DMS153 (cell line): ENCODE measurements around the gene TMEM63A.
A peak's percentile ranks its signal among the peaks of the same experiment; 100 is the strongest.
"Not testable (repeated sequence)": the region's sequence is repeated elsewhere in the genome, so short reads cannot be mapped to it uniquely, and the experiment has no call there.

Experiments
- DNase-seq: peaks from one replicate; lab custom pipeline; 2025; lab: John Stamatoyannopoulos, UW

Gene TMEM63A

GRCh38 chr1:225881959-225882693 is at the start of gene TMEM63A:
Gene TMEM63A (minus strand): TSS chr1:225882380. CDS start chr1:225877580, 4,800 bp downstream.
- no peak for DNase-seq

GRCh38 chr1:225931270-225932136 is 49.3 kb upstream of the TMEM63A start:
- DNase-seq: no peak

GRCh38 chr1:225930566-225930965 is 48.4 kb upstream of the TMEM63A start:
- DNase-seq: no peak

- DNase-seq: not testable (repeated sequence)
Observed at GRCh38 chr1:225929462-225929861, 47.3 kb upstream of the TMEM63A start.

GRCh38 chr1:225928186-225929175 is 46.3 kb upstream of the TMEM63A start:
- DNase-seq: no peak

- no peak for DNase-seq
Observed at GRCh38 chr1:225926551-225927113, 44.5 kb upstream of the TMEM63A start.

GRCh38 chr1:225923692-225924555 is 41.7 kb upstream of the TMEM63A start, which contains the start of gene PYCR2:
Gene PYCR2 (minus strand): TSS chr1:225924250. CDS start chr1:225924110, 140 bp downstream.
- peak; percentile 98 for DNase-seq

- DNase-seq: no peak
Observed at GRCh38 chr1:225923381-225923691, 41.2 kb upstream of the TMEM63A start.

- peak; percentile 89 for DNase-seq
Observed at GRCh38 chr1:225921734-225922709, 39.8 kb upstream of the TMEM63A start.

GRCh38 chr1:225919906-225920305 is 37.7 kb upstream of the TMEM63A start:
- peak; percentile 75 for DNase-seq

GRCh38 chr1:225918280-225918679 is 36.1 kb upstream of the TMEM63A start:
- no peak for DNase-seq

GRCh38 chr1:225917536-225917935 is 35.4 kb upstream of the TMEM63A start:
- no peak for DNase-seq

- no peak for DNase-seq
Observed at GRCh38 chr1:225917101-225917500, 34.9 kb upstream of the TMEM63A start.

- no peak for DNase-seq
Observed at GRCh38 chr1:225915538-225915991, 33.4 kb upstream of the TMEM63A start.

GRCh38 chr1:225914947-225915346 is 32.8 kb upstream of the TMEM63A start:
- no peak for DNase-seq

- DNase-seq: no peak
Observed at GRCh38 chr1:225914391-225914790, 32.2 kb upstream of the TMEM63A start.

- no peak for DNase-seq
Observed at GRCh38 chr1:225911191-225912130, 29.3 kb upstream of the TMEM63A start.

GRCh38 chr1:225909477-225909876 is 27.3 kb upstream of the TMEM63A start:
- DNase-seq: no peak
